Brain microvascular endothelial cell (primary cell): ENCODE results near the gene LTB.
A peak's percentile ranks its signal among the peaks of the same experiment; 100 is the strongest.

ENCODE experiments used
- DNase-seq: peaks from one replicate; pipeline ENCODE4 v3.0.0-alpha.2; 2020
- H3K27ac ChIP-seq: fragments of 250-450 bp; sonication (Bioruptor Pico); 2 replicates; pipeline ENCODE4 v1.5.1; 2020; ENCODE audit warnings: mild to moderate bottlenecking, moderate library complexity
- H3K27me3 ChIP-seq: fragments of 250-450 bp; sonication (Bioruptor Pico); replicated peaks from 2 replicates; pipeline ENCODE4 v1.5.1; 2020; ENCODE audit warnings: mild to moderate bottlenecking
- H3K36me3 ChIP-seq: fragments of 250-450 bp; sonication (Bioruptor Pico); replicated peaks from 2 replicates; pipeline ENCODE4 v1.5.1; 2020; ENCODE audit warnings: mild to moderate bottlenecking
- H3K4me3 ChIP-seq: 2 replicates; pipeline ENCODE4 v1.5.1; 2011; ENCODE audit warnings: low read depth, mild to moderate bottlenecking, control low read depth, low read length, moderate library complexity
- CTCF ChIP-seq: IDR thresholded peaks from 2 replicates; pipeline ENCODE4 v1.5.1; 2011; ENCODE audit warnings: low read depth, mild to moderate bottlenecking, moderate library complexity, low read length, control low read depth, inconsistent platforms; ENCODE audit errors: missing control alignments
- in situ Hi-C: cut with HindIII; loops from 2 replicates; pipeline ENCODE4 v1.10.0; 2017; ENCODE audit warnings: low sequenced_read_pairs, low pct_ligation_motif_present

LTB gene

GRCh38 chr6:31545291-31545690 is 36.9 kb downstream of the LTB start:
- in situ Hi-C loops, result no loop called here
- no peak for TF ChIP-seq CTCF
- Histone ChIP-seq H3K4me3 (no peak overlapping the region), H3K27me3 (no peaks in the 10 kb centered on the region), H3K27ac (no peak overlapping the region), H3K36me3 (peaks cover 13% of the 10 kb centered on the region)
- DNase-seq, result no peak

- in situ Hi-C loops, result no loop called here
- peaks cover 18% of the 10 kb centered on the region for H3K36me3 ChIP-seq
- no peak for TF ChIP-seq CTCF
- H3K27me3 ChIP-seq, result no peaks in the 10 kb centered on the region
- no peak for DNase-seq
- H3K4me3 ChIP-seq, result no peak overlapping the region
- H3K27ac ChIP-seq, result no peak overlapping the region
These were observed 37.5 kb downstream of the LTB start for GRCh38 chr6:31544676-31545075.

GRCh38 chr6:31543639-31544038 is 38.6 kb downstream of the LTB start:
- no peak for DNase-seq
- in situ Hi-C loops, result no loop called here
- Histone ChIP-seq H3K4me3 (no peak overlapping the region), H3K27me3 (no peaks in the 10 kb centered on the region), H3K36me3 (peaks cover 25% of the 10 kb centered on the region), H3K27ac (no peak overlapping the region)
- TF ChIP-seq CTCF, result no peak

GRCh38 chr6:31541658-31542521 is 40.3 kb downstream of the LTB start, which contains the start of gene DDX39B:
DDX39B (minus strand) TSS chr6:31542003; CDS start chr6:31540532, 1,471 bp downstream.
- DNase-seq, result peak; percentile 94

GRCh38 chr6:31541059-31541657 is 41.1 kb downstream of the LTB start:
- peaks cover 49% of the 10 kb centered on the region for H3K36me3 ChIP-seq
- no peak for TF ChIP-seq CTCF
- no peak for DNase-seq
- in situ Hi-C loops, result no loop called here
- peak overlapping the region; percentile 97 for H3K4me3 ChIP-seq
- peak overlapping the region; percentile 99 for H3K27ac ChIP-seq
- H3K27me3 ChIP-seq, result no peaks in the 10 kb centered on the region

More at GRCh38 chr6:31541658-31542521, 40.3 kb downstream of the LTB start, which contains the start of gene DDX39B:
- peak within 1 kb of the TSS; percentile 99 for H3K27ac ChIP-seq
- in situ Hi-C loops, result no loop called here
- H3K4me3 ChIP-seq, result peak within 1 kb of the TSS; percentile 97
- no peak for TF ChIP-seq CTCF
- peaks cover 41% of the 10 kb centered on the region for H3K36me3 ChIP-seq
- H3K27me3 ChIP-seq, result no peaks in the 10 kb centered on the region
